Measurements from ENCODE around the gene CLPTM1L.

Gene CLPTM1L

DNA sequence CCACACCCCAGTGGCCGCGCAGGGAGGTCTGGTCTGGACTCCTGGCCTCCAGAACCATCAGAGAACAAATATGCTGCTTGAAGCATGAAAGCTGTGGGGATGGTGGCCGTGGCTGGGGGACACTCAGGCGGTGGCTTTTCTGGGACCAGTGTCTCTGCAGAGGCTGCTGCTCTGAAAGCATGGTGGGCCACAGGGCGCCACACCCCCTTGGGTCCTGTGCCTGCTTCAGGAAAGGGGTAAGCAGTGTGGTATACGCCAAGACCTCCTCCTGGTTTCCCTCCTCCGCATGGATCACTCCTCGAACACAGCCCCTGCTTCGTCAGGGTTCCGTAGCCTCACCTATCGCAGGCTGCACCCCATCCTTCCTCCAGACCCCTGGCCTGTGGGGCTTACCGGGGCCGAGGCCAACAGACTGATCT, 30.3 kb downstream of the CLPTM1L start:
- Histone ChIP-seq H3K79me2 (ENCODE audit: insufficient read depth, low read depth) (peaks cover 20% of the 10 kb centered on the region; the same call in 1 of the 2 replicates), H3K27me3 (ENCODE audit: insufficient read depth, low read depth) (no peaks in the 10 kb centered on the region), H2AFZ (ENCODE audit: low read depth) (no peak overlapping the region), H3K9ac (peak overlapping the region; percentile 94), H3K27ac (peak overlapping the region; percentile 100), H3K4me3 (IDR thresholded peaks at IDR 0.05; ENCODE audit: insufficient read depth, low read depth, low read length) (no peak overlapping the region), H4K20me1 (ENCODE audit: insufficient read depth) (no peaks in the 10 kb centered on the region), H3K36me3 (ENCODE audit: insufficient read depth) (peaks cover 4% of the 10 kb centered on the region; the same call in 1 of the 2 replicates), H3K4me2 (peak overlapping the region; percentile 85), H3K4me1 (ENCODE audit: low read depth, poor library complexity, severe bottlenecking) (peaks cover 94% of the 10 kb centered on the region)
- TF ChIP-seq, protein P1, sequence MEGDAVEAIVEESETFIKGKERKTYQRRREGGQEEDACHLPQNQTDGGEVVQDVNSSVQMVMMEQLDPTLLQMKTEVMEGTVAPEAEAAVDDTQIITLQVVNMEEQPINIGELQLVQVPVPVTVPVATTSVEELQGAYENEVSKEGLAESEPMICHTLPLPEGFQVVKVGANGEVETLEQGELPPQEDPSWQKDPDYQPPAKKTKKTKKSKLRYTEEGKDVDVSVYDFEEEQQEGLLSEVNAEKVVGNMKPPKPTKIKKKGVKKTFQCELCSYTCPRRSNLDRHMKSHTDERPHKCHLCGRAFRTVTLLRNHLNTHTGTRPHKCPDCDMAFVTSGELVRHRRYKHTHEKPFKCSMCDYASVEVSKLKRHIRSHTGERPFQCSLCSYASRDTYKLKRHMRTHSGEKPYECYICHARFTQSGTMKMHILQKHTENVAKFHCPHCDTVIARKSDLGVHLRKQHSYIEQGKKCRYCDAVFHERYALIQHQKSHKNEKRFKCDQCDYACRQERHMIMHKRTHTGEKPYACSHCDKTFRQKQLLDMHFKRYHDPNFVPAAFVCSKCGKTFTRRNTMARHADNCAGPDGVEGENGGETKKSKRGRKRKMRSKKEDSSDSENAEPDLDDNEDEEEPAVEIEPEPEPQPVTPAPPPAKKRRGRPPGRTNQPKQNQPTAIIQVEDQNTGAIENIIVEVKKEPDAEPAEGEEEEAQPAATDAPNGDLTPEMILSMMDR (conservative IDR thresholded peaks at IDR 0.05; ENCODE audit: low read depth, low read length) = no peak

GRCh38 chr5:1312993-1313833, 31.7 kb downstream of the CLPTM1L start:
- H3K4me3 ChIP-seq (IDR thresholded peaks at IDR 0.05; ENCODE audit: insufficient read depth, low read depth, low read length) = peak overlapping the region; percentile 34
- H3K4me2 ChIP-seq = peak overlapping the region; percentile 85
- H3K79me2 ChIP-seq (ENCODE audit: insufficient read depth, low read depth) = peaks cover 9% of the 10 kb centered on the region; the same call in 1 of the 2 replicates
- peak overlapping the region; percentile 100 for H3K27ac ChIP-seq
- peaks cover 85% of the 10 kb centered on the region for H3K4me1 ChIP-seq (ENCODE audit: low read depth, poor library complexity, severe bottlenecking)
- peak overlapping the region; percentile 94 for H3K9ac ChIP-seq
- TF ChIP-seq, protein P1 (conservative IDR thresholded peaks at IDR 0.05; ENCODE audit: low read depth, low read length) = no peak; the same call in 1 of the 2 replicates
- no peak overlapping the region for H2AFZ ChIP-seq (ENCODE audit: low read depth)
- H4K20me1 ChIP-seq (ENCODE audit: insufficient read depth) = no peaks in the 10 kb centered on the region
- H3K27me3 ChIP-seq (ENCODE audit: insufficient read depth, low read depth) = no peaks in the 10 kb centered on the region
- peaks cover under 1% of the 10 kb centered on the region; the same call in 1 of the 2 replicates for H3K36me3 ChIP-seq (ENCODE audit: insufficient read depth)

- TF ChIP-seq, protein P1 (conservative IDR thresholded peaks at IDR 0.05; ENCODE audit: low read depth, low read length) = no peak
- H3K9ac ChIP-seq = peak overlapping the region; percentile 94; the same call in 1 of the 2 replicates
- H3K36me3 ChIP-seq (ENCODE audit: insufficient read depth) = no peaks in the 10 kb centered on the region
- H3K4me3 ChIP-seq (IDR thresholded peaks at IDR 0.05; ENCODE audit: insufficient read depth, low read depth, low read length) = no peak overlapping the region
- peak overlapping the region; percentile 100 for H3K27ac ChIP-seq
- peaks cover 8% of the 10 kb centered on the region; the same call in 1 of the 2 replicates for H3K79me2 ChIP-seq (ENCODE audit: insufficient read depth, low read depth)
- H3K4me2 ChIP-seq = peak overlapping the region; percentile 85
- peaks cover 78% of the 10 kb centered on the region for H3K4me1 ChIP-seq (ENCODE audit: low read depth, poor library complexity, severe bottlenecking)
- H3K27me3 ChIP-seq (ENCODE audit: insufficient read depth, low read depth) = no peaks in the 10 kb centered on the region
- H4K20me1 ChIP-seq (ENCODE audit: insufficient read depth) = no peaks in the 10 kb centered on the region
- H2AFZ ChIP-seq (ENCODE audit: low read depth) = no peak overlapping the region
Observed at GRCh38 chr5:1312206-1312605, 32.7 kb downstream of the CLPTM1L start.

DNA sequence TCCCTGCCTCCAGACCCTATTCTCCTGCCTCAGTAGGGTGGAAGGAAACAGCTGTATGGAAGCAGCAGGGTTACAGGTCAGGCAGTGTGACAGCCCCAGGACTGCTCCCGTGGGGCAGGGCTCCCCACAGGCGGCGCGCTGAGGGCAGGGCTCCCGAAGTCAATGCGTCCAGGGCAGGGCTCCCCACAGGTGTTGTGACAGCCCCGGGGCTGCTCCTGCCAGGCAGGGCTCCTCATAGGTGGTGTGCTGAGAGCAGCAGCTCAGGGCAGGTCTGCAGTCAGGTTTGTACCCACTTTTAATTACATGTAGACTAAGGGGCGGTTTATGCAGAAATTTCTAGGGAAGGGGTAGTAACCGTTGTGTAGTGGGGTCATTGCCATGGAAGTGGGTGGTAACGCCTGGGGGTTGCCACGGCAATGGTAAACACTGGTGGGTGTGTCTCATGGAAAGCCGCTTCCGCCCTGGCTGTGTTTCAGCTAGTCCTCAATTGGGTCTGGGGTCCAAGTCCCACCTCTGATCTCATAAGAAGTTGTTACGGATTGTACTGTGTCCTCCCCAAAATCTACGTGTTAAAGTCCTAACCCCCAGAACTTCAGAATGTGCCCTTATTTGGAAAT, 33.4 kb downstream of the CLPTM1L start:
- peak overlapping the region; percentile 85; the same call in 1 of the 2 replicates for H3K4me2 ChIP-seq

More for the DNA sequence above, 33.4 kb downstream of the CLPTM1L start:
- Histone ChIP-seq H3K9ac (no peak overlapping the region), H3K27ac (peak overlapping the region; percentile 100), H3K27me3 (ENCODE audit: insufficient read depth, low read depth) (no peaks in the 10 kb centered on the region), H3K36me3 (ENCODE audit: insufficient read depth) (no peaks in the 10 kb centered on the region), H4K20me1 (ENCODE audit: insufficient read depth) (no peaks in the 10 kb centered on the region), H3K4me3 (IDR thresholded peaks at IDR 0.05; ENCODE audit: insufficient read depth, low read depth, low read length) (no peak overlapping the region), H3K4me1 (ENCODE audit: low read depth, poor library complexity, severe bottlenecking) (peaks cover 72% of the 10 kb centered on the region), H3K79me2 (ENCODE audit: insufficient read depth, low read depth) (peaks cover 8% of the 10 kb centered on the region; the same call in 1 of the 2 replicates), H2AFZ (ENCODE audit: low read depth) (no peak overlapping the region)
- TF ChIP-seq, protein P1 (conservative IDR thresholded peaks at IDR 0.05; ENCODE audit: low read depth, low read length) = no peak
